ENCODE results near the gene PKMYT1. TPM values are rescaled to one million over a fixed set of nuclear protein-coding genes. Genes with fewer than 3 reads are reported as not detected.
A peak's percentile ranks its signal among the peaks of the same experiment; 100 is the strongest.

The PKMYT1 gene
- total RNA-seq, 1 experiment from 2014 or later: 128 TPM

- Histone ChIP-seq H3K27ac (ENCODE audit: low read depth, low read length, poor library complexity, severe bottlenecking) (no peak overlapping the region), H3K36me3 (ENCODE audit: insufficient read depth, low read length, poor library complexity, severe bottlenecking) (no peaks in the 10 kb centered on the region), H3K27me3 (replicated peaks; ENCODE audit: insufficient read depth, low read depth, low read length, poor library complexity) (no peaks in the 10 kb centered on the region), H3K9me3 (ENCODE audit: low read depth, low read length, poor library complexity, severe bottlenecking) (no peaks in the 10 kb centered on the region), H3K4me1 (ENCODE audit: insufficient read depth, low read length, poor library complexity, severe bottlenecking) (peaks cover 29% of the 10 kb centered on the region), H3K4me3 (ENCODE audit: low read depth, low read length, poor library complexity, severe bottlenecking) (no peak overlapping the region)
- intact Hi-C loops (cut with micrococcal nuclease; ENCODE audit: unreplicated experiment): no loop called here
- ChIA-PET POLR2A (ENCODE audit: low non-redundant PET) (no interaction called here), CTCF (interaction anchor here (0.7 kb wide), 1 partner anchor 14 kb away, joined by 3 read pairs; no protein-coding TSS in a partner anchor)
- TF ChIP-seq EZH2 (IDR thresholded peaks at IDR 0.05; ENCODE audit: borderline replicate concordance, low read depth, low read length, poor library complexity, severe bottlenecking): no peak
- no peak for TF ChIP-seq CTCF (conservative IDR thresholded peaks at IDR 0.05; ENCODE audit: low read depth, low read length)
- no peak for DNase-seq (ENCODE audit: low spot score)
- BruUV-seq (replicated peaks): no TSS peak
These were observed 14.0 kb downstream of the PKMYT1 start for GRCh38 chr16:2966043-2966807.

GRCh38 chr16:2964475-2965336 lies 15.5 kb downstream of the PKMYT1 start:
- DNase-seq (ENCODE audit: low spot score): peak; percentile 93
- H3K27me3 ChIP-seq (replicated peaks; ENCODE audit: insufficient read depth, low read depth, low read length, poor library complexity): no peaks in the 10 kb centered on the region
- BruUV-seq (replicated peaks): no TSS peak
- H3K4me3 ChIP-seq (ENCODE audit: low read depth, low read length, poor library complexity, severe bottlenecking): peak overlapping the region; percentile 52
- POLR2A ChIA-PET (ENCODE audit: low non-redundant PET): interaction anchor here (0.5 to 0.6 kb wide), 2 partner anchors 18 to 129 kb away, joined by 4 to 12 read pairs; no protein-coding TSS in a partner anchor
- H3K9me3 ChIP-seq (ENCODE audit: low read depth, low read length, poor library complexity, severe bottlenecking): no peaks in the 10 kb centered on the region
- intact Hi-C loops (cut with micrococcal nuclease; ENCODE audit: unreplicated experiment): loop anchor here (5.0 kb wide), 1 partner anchor 37 kb away; no protein-coding TSS in a partner anchor
- H3K4me1 ChIP-seq (ENCODE audit: insufficient read depth, low read length, poor library complexity, severe bottlenecking): peaks cover 29% of the 10 kb centered on the region
- CTCF ChIA-PET: interaction anchor here (0.7 to 1.6 kb wide), 2 partner anchors 37 to 296 kb away, joined by 6 to 7 read pairs; no protein-coding TSS in a partner anchor
- TF ChIP-seq CTCF (conservative IDR thresholded peaks at IDR 0.05; ENCODE audit: low read depth, low read length) (no peak), EZH2 (IDR thresholded peaks at IDR 0.05; ENCODE audit: borderline replicate concordance, low read depth, low read length, poor library complexity, severe bottlenecking) (no peak)
- H3K36me3 ChIP-seq (ENCODE audit: insufficient read depth, low read length, poor library complexity, severe bottlenecking): no peaks in the 10 kb centered on the region
- no peak overlapping the region for H3K27ac ChIP-seq (ENCODE audit: low read depth, low read length, poor library complexity, severe bottlenecking)

- Histone ChIP-seq H3K4me1 (ENCODE audit: insufficient read depth, low read length, poor library complexity, severe bottlenecking) (peaks cover 28% of the 10 kb centered on the region), H3K36me3 (ENCODE audit: insufficient read depth, low read length, poor library complexity, severe bottlenecking) (no peaks in the 10 kb centered on the region), H3K4me3 (ENCODE audit: low read depth, low read length, poor library complexity, severe bottlenecking) (peak within 1 kb of the TSS; percentile 52), H3K27ac (ENCODE audit: low read depth, low read length, poor library complexity, severe bottlenecking) (no peak within 1 kb of the TSS), H3K9me3 (ENCODE audit: low read depth, low read length, poor library complexity, severe bottlenecking) (no peaks in the 10 kb centered on the region), H3K27me3 (replicated peaks; ENCODE audit: insufficient read depth, low read depth, low read length, poor library complexity) (no peaks in the 10 kb centered on the region)
- ChIA-PET POLR2A (ENCODE audit: low non-redundant PET) (interaction anchor here (0.5 kb wide), 1 partner anchor 129 kb away, joined by 4 read pairs; no protein-coding TSS in a partner anchor), CTCF (interaction anchor here (0.7 to 1.6 kb wide), 2 partner anchors 18 to 37 kb away, joined by 3 to 7 read pairs; no protein-coding TSS in a partner anchor)
- DNase-seq (ENCODE audit: low spot score): peak; percentile 83
- intact Hi-C loops (cut with micrococcal nuclease; ENCODE audit: unreplicated experiment): loop anchor here (5.0 kb wide), 1 partner anchor 37 kb away; no protein-coding TSS in a partner anchor
- TF ChIP-seq CTCF (conservative IDR thresholded peaks at IDR 0.05; ENCODE audit: low read depth, low read length) (no peak), EZH2 (IDR thresholded peaks at IDR 0.05; ENCODE audit: borderline replicate concordance, low read depth, low read length, poor library complexity, severe bottlenecking) (no peak)
- BruUV-seq (replicated peaks): no TSS peak
These were observed 16.3 kb downstream of the PKMYT1 start, which contains the start of gene KREMEN2 for GRCh38 chr16:2963723-2964474. Gene KREMEN2 (plus strand): TSS chr16:2964275. CDS start chr16:2964521, 246 bp downstream.
